GM06990 (cell line): ENCODE data around the gene MT1A.

Source experiments
- DNase-seq: peaks from one replicate; pipeline ENCODE4 v3.0.0-alpha.2; 2011; ENCODE audit not compliant: insufficient read length; ENCODE audit errors: extremely low read depth
- H3K27me3 ChIP-seq: replicated peaks from 2 replicates; pipeline ENCODE4 v1.6.0; 2011; ENCODE audit warnings: low read length; ENCODE audit not compliant: control insufficient read depth, insufficient read depth
- H3K36me3 ChIP-seq: 2 replicates; pipeline ENCODE4 v1.5.1; 2011; ENCODE audit warnings: low read length; ENCODE audit not compliant: control insufficient read depth, insufficient read depth
- H3K4me3 ChIP-seq: replicated peaks from 2 replicates; pipeline ENCODE4 v1.5.1; 2011; ENCODE audit warnings: low read depth, mild to moderate bottlenecking, control low read depth, low read length
- CTCF ChIP-seq: IDR thresholded peaks from 2 replicates; pipeline ENCODE4 v1.5.1; 2011; ENCODE audit warnings: low read length, control low read depth, mild to moderate bottlenecking, inconsistent platforms; ENCODE audit not compliant: insufficient read depth, poor library complexity, severe bottlenecking

MT1A gene

GRCh38 chr16:56679818-56680217 is 41.4 kb downstream of the MT1A start:
- Histone ChIP-seq H3K4me3 (no peak overlapping the region), H3K27me3 (no peaks in the 10 kb centered on the region), H3K36me3 (no peaks in the 10 kb centered on the region)
- no peak for TF ChIP-seq CTCF
- DNase-seq, result no peak

- no peaks in the 10 kb centered on the region for H3K27me3 ChIP-seq
These were observed 43.7 kb downstream of the MT1A start, which contains the start of gene MT1X for GRCh38 chr16:56681939-56682702. TSS of gene MT1X (plus strand) at chr16:56682470. CDS start at chr16:56682541, 71 bp downstream.

GRCh38 chr16:56682703-56683397 is 44.4 kb downstream of the MT1A start:
- Histone ChIP-seq H3K36me3 (no peaks in the 10 kb centered on the region), H3K4me3 (peak overlapping the region; percentile 79), H3K27me3 (no peaks in the 10 kb centered on the region)
- DNase-seq, result no peak
- TF ChIP-seq CTCF, result no peak

More at GRCh38 chr16:56681939-56682702, 43.7 kb downstream of the MT1A start, which contains the start of gene MT1X:
- H3K4me3 ChIP-seq, result peak within 1 kb of the TSS; percentile 79
- H3K36me3 ChIP-seq, result no peaks in the 10 kb centered on the region
- TF ChIP-seq CTCF, result no peak
- DNase-seq, result peak; percentile 84

GRCh38 chr16:56683424-56684172 is 45.1 kb downstream of the MT1A start:
- no peak for TF ChIP-seq CTCF
- no peak for DNase-seq
- Histone ChIP-seq H3K36me3 (no peaks in the 10 kb centered on the region), H3K4me3 (no peak overlapping the region; the same call in 1 of the 2 replicates), H3K27me3 (no peaks in the 10 kb centered on the region)

- Histone ChIP-seq H3K4me3 (no peak overlapping the region), H3K27me3 (no peaks in the 10 kb centered on the region; the same call in 1 of the 2 replicates), H3K36me3 (no peaks in the 10 kb centered on the region)
- TF ChIP-seq CTCF, result no peak
- DNase-seq, result no peak
These were observed 45.9 kb downstream of the MT1A start for GRCh38 chr16:56684256-56684925.
